GM21360 (cell line): ENCODE measurements around the gene ILF3.
A peak's percentile ranks its signal among the peaks of the same experiment; 100 is the strongest.

Source experiments
- ATAC-seq: cut with Tn5 transposase; IDR thresholded peaks from one replicate; pipeline ENCODE4 v1.9.1; 2021; ENCODE audit warnings: mild to moderate bottlenecking, moderate library complexity; ENCODE audit not compliant: unreplicated experiment

The ILF3 gene

DNA sequence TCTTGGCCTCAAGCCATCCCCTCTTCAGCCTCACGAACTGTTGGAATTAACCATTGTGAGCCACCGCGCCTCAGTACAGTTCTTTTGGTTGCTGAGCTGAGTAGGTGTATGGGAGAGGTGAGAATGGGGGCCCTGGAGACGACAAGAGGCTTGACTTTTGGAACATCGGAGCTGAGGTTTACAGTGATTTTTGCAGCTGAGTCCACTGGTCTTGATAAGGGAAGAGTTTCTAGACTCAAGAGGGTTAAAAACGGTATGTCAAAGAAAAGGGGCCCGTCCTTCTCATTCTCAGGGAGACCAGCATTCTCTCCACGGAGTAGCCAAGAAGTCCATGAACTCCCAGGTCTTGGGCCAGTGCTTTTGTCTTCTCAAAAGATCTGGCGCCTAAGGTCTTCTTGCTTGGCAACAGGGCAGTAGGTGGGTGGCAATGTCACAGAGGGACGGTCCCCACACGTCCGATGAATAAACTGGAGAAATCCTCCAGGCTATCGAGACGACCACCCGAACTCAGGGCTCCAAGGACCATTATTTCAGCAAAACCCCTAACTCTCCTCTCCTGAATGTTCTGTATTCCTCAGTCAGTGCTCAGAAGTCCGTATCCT lies 40.7 kb downstream of the ILF3 start:
- ATAC-seq: no peak

GRCh38 chr19:10695401-10696398 lies 41.6 kb downstream of the ILF3 start:
- ATAC-seq: peak; percentile 66

- ATAC-seq: no peak
Observed at GRCh38 chr19:10699650-10700335, 45.6 kb downstream of the ILF3 start.

GRCh38 chr19:10701955-10702525 lies 47.9 kb downstream of the ILF3 start:
- peak; percentile 33 for ATAC-seq

DNA sequence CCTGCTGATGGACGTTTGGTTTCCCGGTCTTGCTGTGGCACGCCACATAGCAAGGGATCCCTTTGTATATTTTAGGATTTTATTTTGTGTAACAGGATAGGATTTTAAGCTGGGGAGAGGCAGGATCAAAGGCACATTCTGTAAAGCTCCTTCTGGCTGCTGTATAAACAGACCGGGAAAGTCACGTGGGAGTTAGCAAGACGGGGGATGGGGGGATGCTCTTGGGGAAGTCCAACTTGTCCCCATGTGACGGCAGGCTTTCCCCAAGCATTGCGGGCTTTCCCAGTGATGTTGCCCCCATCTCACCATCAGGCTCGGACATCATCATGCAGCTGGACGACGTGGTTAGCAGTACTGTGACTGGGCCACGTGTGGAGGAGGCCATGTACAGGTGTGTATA lies 52.8 kb downstream of the ILF3 start:
- ATAC-seq: no peak

GRCh38 chr19:10707440-10707839 lies 53.3 kb downstream of the ILF3 start:
- no peak for ATAC-seq

DNA sequence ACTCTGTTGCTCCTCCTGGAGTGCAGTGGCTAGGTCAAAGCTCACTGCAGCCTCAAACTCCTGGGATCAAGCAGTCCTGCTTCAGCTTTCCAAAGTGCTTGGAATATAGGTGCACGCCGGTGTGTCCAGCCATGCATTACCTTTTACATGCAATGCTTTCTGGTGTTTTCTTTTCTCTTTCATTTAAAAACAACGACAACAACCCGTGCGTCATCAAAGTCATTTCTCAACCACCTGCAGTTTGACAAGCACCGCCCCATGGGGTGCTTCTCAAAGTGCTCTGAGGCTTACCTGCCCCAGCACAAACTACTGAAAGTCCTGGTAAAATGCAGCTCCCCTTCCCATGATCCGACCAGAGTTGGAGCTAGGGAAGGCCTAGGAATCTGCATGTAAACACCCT lies 54.1 kb downstream of the ILF3 start:
- ATAC-seq: no peak

DNA sequence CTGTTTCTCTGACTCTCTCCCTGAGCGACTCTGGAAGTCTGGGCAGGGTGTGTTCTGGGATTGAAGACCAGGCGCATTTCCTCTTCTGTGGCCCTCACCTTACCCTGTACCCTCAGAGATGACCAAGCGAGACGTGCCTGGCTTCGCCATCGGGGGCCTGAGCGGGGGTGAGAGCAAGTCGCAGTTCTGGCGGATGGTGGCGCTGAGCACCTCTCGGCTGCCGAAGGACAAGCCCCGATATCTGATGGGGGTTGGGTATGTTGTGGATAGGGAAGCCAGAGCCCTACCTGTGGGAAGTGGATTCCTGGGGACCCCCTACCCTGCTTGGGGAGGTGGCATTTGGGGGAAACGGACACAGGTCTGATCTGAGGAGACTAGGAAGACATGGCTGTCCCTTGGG lies 57.9 kb downstream of the ILF3 start:
- no peak for ATAC-seq

- no peak for ATAC-seq
Observed at GRCh38 chr19:10712754-10713153, 58.6 kb downstream of the ILF3 start.

GRCh38 chr19:10713317-10713716 lies 59.2 kb downstream of the ILF3 start:
- no peak for ATAC-seq

GRCh38 chr19:10717054-10717355 lies 62.9 kb downstream of the ILF3 start:
- no peak for ATAC-seq

DNA sequence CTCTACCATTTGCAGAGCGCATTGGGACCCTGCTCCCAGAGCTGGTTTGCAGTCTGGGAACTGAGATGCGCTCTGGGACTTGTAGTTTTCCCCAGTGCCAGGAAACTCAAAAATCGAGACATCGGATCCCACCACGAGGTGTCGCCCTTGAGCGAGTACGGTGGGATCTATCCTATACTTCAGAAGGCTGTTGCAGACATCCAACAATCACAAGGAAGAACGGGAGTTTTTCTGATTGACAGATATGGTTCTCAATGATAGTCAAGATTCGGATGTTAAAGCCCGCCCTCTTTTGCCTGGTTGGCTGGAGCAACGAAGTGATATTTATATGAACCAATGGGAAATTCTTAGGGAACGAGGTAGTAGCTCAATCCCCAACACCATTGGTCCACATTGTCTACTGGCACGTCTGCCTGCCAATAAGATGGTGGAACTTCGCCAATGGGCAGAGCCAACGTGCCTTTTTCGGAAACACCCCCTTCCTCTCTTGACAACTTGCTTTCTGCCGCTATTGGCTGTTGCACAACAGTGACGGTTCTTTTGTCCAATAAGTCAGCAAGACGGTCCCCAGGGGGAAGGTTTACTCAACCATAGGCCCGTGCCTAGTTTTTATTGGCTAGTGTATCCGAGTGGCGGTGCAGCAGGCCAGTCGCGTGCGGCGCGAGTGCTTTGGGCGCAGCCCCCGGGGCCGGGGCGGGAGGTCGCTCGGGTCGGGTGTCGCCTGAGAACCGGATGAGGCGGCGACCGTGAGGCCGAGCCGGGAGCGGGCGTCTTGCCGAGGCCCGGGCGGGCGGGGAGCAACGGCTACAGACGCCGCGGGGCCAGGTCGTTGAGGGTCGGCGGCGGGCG lies 63.4 kb downstream of the ILF3 start, which contains the start of gene DNM2:
Gene DNM2, plus strand, starts transcription at position 724 of the 849 bp plus-strand sequence. CDS start 164 bp downstream, outside the sequence.
- peak; percentile 81 for ATAC-seq

- ATAC-seq: peak; percentile 12
Observed at GRCh38 chr19:10718205-10719196, 64.4 kb downstream of the ILF3 start.

GRCh38 chr19:10719466-10719961 lies 65.4 kb downstream of the ILF3 start:
- no peak for ATAC-seq

GRCh38 chr19:10720607-10721125 lies 66.5 kb downstream of the ILF3 start:
- ATAC-seq: no peak

- ATAC-seq: no peak
Observed at GRCh38 chr19:10723591-10723990, 69.4 kb downstream of the ILF3 start.

DNA sequence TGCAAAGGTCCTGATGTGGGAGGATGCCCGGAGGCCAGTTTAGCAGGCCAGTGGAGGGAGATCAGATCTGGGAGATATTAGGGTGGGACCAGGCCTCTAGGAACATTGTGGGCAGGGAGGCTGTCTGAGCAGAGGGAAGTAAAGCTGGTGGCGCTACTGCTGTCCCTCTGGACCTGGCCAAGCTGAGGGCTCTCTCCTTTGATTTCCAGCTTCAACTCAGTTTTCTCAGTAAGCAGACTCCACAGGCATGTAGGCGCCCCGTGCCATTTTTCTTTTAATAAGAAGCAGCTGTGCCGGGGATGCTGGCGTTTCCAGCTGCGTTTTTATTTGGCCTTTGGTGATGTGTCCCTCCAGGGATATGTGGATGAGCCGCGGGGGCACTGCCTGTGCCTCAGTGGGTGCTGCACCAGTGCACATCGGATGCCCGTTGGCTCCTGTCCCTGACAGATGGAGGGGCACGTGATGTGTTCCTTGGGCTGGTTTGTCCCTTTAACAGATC lies 70.5 kb downstream of the ILF3 start:
- ATAC-seq: no peak

DNA sequence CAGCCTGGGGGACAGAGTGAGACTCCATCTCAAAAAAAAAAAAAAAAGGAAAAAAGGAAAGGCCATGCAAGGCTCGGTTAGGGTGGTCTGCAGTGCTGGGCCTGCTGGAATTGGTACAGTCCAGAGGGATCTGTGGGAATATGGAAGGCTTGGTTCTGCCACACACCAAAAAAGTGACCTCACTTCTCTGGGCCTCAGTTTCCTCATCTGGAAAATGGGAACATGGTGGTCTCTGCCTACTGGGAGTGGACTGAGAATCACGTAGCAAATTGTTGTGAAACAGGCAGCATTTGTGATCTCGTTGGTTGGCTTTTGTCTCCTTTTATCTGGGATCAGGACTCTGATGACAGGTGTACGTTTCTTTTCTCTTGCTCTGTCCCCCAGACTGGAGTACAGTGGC lies 71.3 kb downstream of the ILF3 start:
- no peak for ATAC-seq

DNA sequence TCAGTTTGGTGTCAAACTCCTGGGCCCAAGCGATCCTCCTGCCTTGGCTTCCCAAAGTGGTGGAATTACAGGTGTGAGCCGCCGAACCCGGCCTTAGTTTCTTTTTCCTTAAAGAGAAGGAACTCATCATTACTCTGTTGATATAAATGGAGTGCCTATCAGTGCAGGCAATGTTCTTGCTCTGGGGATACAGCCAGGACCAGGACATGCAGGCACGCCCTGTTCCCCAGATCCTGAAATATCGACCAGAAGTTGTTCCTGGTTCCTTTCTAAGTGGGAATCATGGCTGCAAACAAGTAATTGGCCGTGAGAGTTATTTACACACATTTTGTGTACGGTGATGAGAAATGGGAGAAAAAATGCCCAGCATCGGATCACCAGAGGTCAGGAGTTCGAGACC lies 72.1 kb downstream of the ILF3 start:
- ATAC-seq: no peak
